SK-N-SH (cell line): ENCODE results near the gene SENP8. TPM values are rescaled to one million over a fixed set of nuclear protein-coding genes. Genes with fewer than 3 reads are reported as not detected.

Experiments
- CTCF ChIA-PET: fragments of 300-600, 350-600 bp; formaldehyde crosslinking; extraction: SDS; loops from one replicate; lab custom pipeline; 2021; lab: Yijun Ruan, JAX
- POLR2A ChIA-PET: fragments of 350-600 bp; sonication (Branson Sonifier 250); formaldehyde crosslinking; extraction: SDS; loops from one replicate; lab custom pipeline; 2020; ENCODE audit warnings: antibody characterized with exemption, inconsistent platforms; lab: Yijun Ruan, JAX
- DNase-seq: peaks from one replicate; pipeline ENCODE4 v3.0.0; 2012
- H2AFZ ChIP-seq: fragments of 200-600 bp; sonication (generic); 2 replicates; pipeline ENCODE4 v1.8.1; 2016; ENCODE audit warnings: antibody characterized with exemption, mild to moderate bottlenecking, low read depth
- H3F3A ChIP-seq: fragments of 200-600 bp; sonication (generic); replicated peaks from 2 replicates; pipeline ENCODE3; 2016; ENCODE audit warnings: antibody characterized with exemption, mild to moderate bottlenecking; ENCODE audit not compliant: insufficient read depth
- H3K27ac ChIP-seq, 2 experiments: fragments of 200-500 bp in 1 of 2; fragments of 200-600 bp in 1 of 2; sonication (Bioruptor generic) in 1 of 2; sonication (generic), shearing (Covaris generic) in 1 of 2; 2 replicates each; pipeline versions ENCODE4 v1.5.1 to v1.6.1; 2014 to 2016; ENCODE audit warnings: low read depth in 2 of 2, inconsistent platforms in 1 of 2, low read length in 1 of 2, mild to moderate bottlenecking in 1 of 2, mixed read lengths in 1 of 2
- H3K27me3 ChIP-seq: fragments of 200-600 bp; sonication (generic), shearing (Covaris generic); 2 replicates; pipeline ENCODE4 v1.6.1; 2016; ENCODE audit warnings: mixed run types; ENCODE audit not compliant: insufficient read depth
- H3K36me3 ChIP-seq, 2 experiments: fragments of 200-500 bp in 1 of 2; fragments of 200-600 bp in 1 of 2; sonication (Bioruptor generic) in 1 of 2; sonication (generic) in 1 of 2; replicated peaks in 1 of 2; 2 replicates each; pipeline versions ENCODE3 to v1.5.1; 2014 to 2016; ENCODE audit warnings: low read length in 1 of 2, mild to moderate bottlenecking in 1 of 2; ENCODE audit not compliant: insufficient read depth in 2 of 2, control insufficient read depth in 1 of 2
- H3K4me1 ChIP-seq, 2 experiments: fragments of 200-500 bp in 1 of 2; fragments of 200-600 bp in 1 of 2; sonication (Bioruptor generic) in 1 of 2; sonication (generic), shearing (Covaris generic) in 1 of 2; 2 replicates each; pipeline versions ENCODE4 v1.5.1 to v1.6.1; 2014 to 2016; ENCODE audit warnings: low read depth in 1 of 2, low read length in 1 of 2, mixed run types in 1 of 2; ENCODE audit not compliant: insufficient read depth in 2 of 2, control insufficient read depth in 1 of 2
- H3K4me2 ChIP-seq: fragments of 200-600 bp; sonication (generic), shearing (Covaris generic); 2 replicates; pipeline ENCODE4 v1.6.1; 2017; ENCODE audit warnings: mixed run types
- H3K4me3 ChIP-seq, 2 experiments: fragments of 200-500 bp in 1 of 2; fragments of 200-600 bp in 1 of 2; sonication (Bioruptor generic) in 1 of 2; sonication (generic), shearing (Covaris generic) in 1 of 2; 2 replicates each; pipeline versions ENCODE4 v1.5.1 to v1.8.1; 2014 to 2016; ENCODE audit warnings: low read depth in 2 of 2, inconsistent platforms in 1 of 2, low read length in 1 of 2, mild to moderate bottlenecking in 1 of 2, mixed read lengths in 1 of 2, moderate library complexity in 1 of 2
- H3K79me2 ChIP-seq: fragments of 200-600 bp; sonication (generic); 2 replicates; pipeline ENCODE4 v1.8.1; 2017; ENCODE audit warnings: mild to moderate bottlenecking; ENCODE audit not compliant: insufficient read depth
- H3K9ac ChIP-seq: fragments of 200-600 bp; sonication (generic); 2 replicates; pipeline ENCODE4 v1.6.1; 2017; ENCODE audit warnings: mixed run types
- H3K9me2 ChIP-seq: fragments of 200-600 bp; sonication (generic); 2 replicates; pipeline ENCODE4 v1.6.1; 2017; ENCODE audit warnings: mixed run types
- H3K9me3 ChIP-seq: fragments of 200-600 bp; sonication (generic); 2 replicates; pipeline ENCODE4 v1.6.1; 2017; ENCODE audit warnings: mixed run types, mild to moderate bottlenecking, moderate library complexity
- H4K20me1 ChIP-seq: fragments of 200-600 bp; sonication (generic); 2 replicates; pipeline ENCODE4 v1.6.1; 2017; ENCODE audit warnings: mild to moderate bottlenecking, mixed run types; ENCODE audit not compliant: insufficient read depth
- CHD2 ChIP-seq: fragments of 150-350 bp; IDR thresholded peaks from 2 replicates; pipeline ENCODE4 v1.6.1; 2018; ENCODE audit warnings: low read length; ENCODE audit not compliant: partially characterized antibody
- CTCF ChIP-seq: fragments of 200-600 bp; sonication (generic); IDR thresholded peaks from 2 replicates; pipeline ENCODE4 v1.6.1; 2017; ENCODE audit warnings: antibody characterized with exemption, mild to moderate bottlenecking, moderate library complexity
- EP300 ChIP-seq, 2 experiments: IDR thresholded peaks; 2 replicates each; pipeline versions ENCODE4 v1.4.0 to v1.6.1; 2012; ENCODE audit warnings: borderline replicate concordance in 1 of 2, low read depth in 1 of 2, low read length in 1 of 2
- FOXJ3 ChIP-seq: sonication (generic); formaldehyde crosslinking; IDR thresholded peaks from 2 replicates; pipeline ENCODE4 v1.5.1; 2020; ENCODE audit warnings: mild to moderate bottlenecking, missing genetic modification reagents
- FOXM1 ChIP-seq: IDR thresholded peaks from 2 replicates; pipeline ENCODE4 v1.4.0; 2012; ENCODE audit warnings: low read depth, mild to moderate bottlenecking
- GABPA ChIP-seq: IDR thresholded peaks from 2 replicates; pipeline ENCODE4 v1.4.0; 2012; ENCODE audit warnings: low read depth, mild to moderate bottlenecking
- GATA2 ChIP-seq: sonication (generic); formaldehyde crosslinking; IDR thresholded peaks from 2 replicates; pipeline ENCODE4 v1.5.0; 2020; ENCODE audit warnings: mild to moderate bottlenecking, missing genetic modification reagents
- NFIC ChIP-seq: IDR thresholded peaks from 2 replicates; pipeline ENCODE4 v1.4.0; 2012; ENCODE audit warnings: borderline replicate concordance
- RAD21 ChIP-seq: IDR thresholded peaks from 2 replicates; pipeline ENCODE4 v1.6.1; 2012; ENCODE audit warnings: mild to moderate bottlenecking, low read length
- RFX5 ChIP-seq: IDR thresholded peaks from 2 replicates; pipeline ENCODE4 v1.6.1; 2012; ENCODE audit warnings: mild to moderate bottlenecking, improper control_type of control experiment, low read length
- SIN3A ChIP-seq: IDR thresholded peaks from 2 replicates; pipeline ENCODE4 v1.6.1; 2012; ENCODE audit warnings: low read depth, mild to moderate bottlenecking, low read length, moderate library complexity, borderline replicate concordance
- TCF12 ChIP-seq: IDR thresholded peaks from 2 replicates; pipeline ENCODE4 v1.4.0; 2012
- TEAD4 ChIP-seq: IDR thresholded peaks from 2 replicates; pipeline ENCODE4 v1.4.0; 2012; ENCODE audit warnings: mild to moderate bottlenecking, borderline replicate concordance; ENCODE audit not compliant: insufficient read depth
- YY1 ChIP-seq: IDR thresholded peaks from 2 replicates; pipeline ENCODE4 v1.4.0; 2012; ENCODE audit warnings: low read depth, mild to moderate bottlenecking
- ZBTB33 ChIP-seq: IDR thresholded peaks from 2 replicates; pipeline ENCODE4 v1.4.0; 2012; ENCODE audit warnings: low read depth, borderline replicate concordance
- WGBS: methylation state at CpG from one replicate; pipeline ENCODE4 v1.1.6; 2017; ENCODE audit warnings: low lambda C conversion rate; 5-methylcytosine and 5-hydroxymethylcytosine counted together
- polyA plus RNA-seq, 3 experiments: library from polyadenylated mRNA; depleted of rRNA; stranded (reverse); fragments of >200 nt; gene quantifications; 2 replicates each; pipeline ENCODE4 v1.2.3, GENCODE V29; 2012
- TF ChIP-seq, protein P1 (sequence below): IDR thresholded peaks from 2 replicates; pipeline ENCODE4 v1.6.1; 2012; ENCODE audit warnings: mild to moderate bottlenecking, low read depth, low read length, moderate library complexity

Gene SENP8
- polyA plus RNA-seq, 1 of the 3 experiments (the other 2 are of a cell fraction) = 1.4 TPM

- Histone ChIP-seq H3K36me3 (no peaks in the 10 kb centered on the region), H4K20me1 (no peaks in the 10 kb centered on the region), H3K4me3 (no peak overlapping the region), H3K9me2 (no peaks in the 10 kb centered on the region), H3K9ac (no peak overlapping the region), H3K79me2 (no peaks in the 10 kb centered on the region), H3K4me2 (no peak overlapping the region), H3F3A (no peaks in the 10 kb centered on the region), H3K27me3 (no peaks in the 10 kb centered on the region), H3K27ac (no peak overlapping the region), H2AFZ (no peak overlapping the region), H3K4me1 (peaks cover 0 to 5% of the 10 kb centered on the region in 2 experiments; a peak in 1 of 4 replicates), H3K9me3 (no peaks in the 10 kb centered on the region)
- TF ChIP-seq TEAD4 = no peak
- no peak for TF ChIP-seq FOXM1
- no peak for TF ChIP-seq CHD2
- TF ChIP-seq RAD21 = no peak
- no peak for TF ChIP-seq TCF12
- no peak for TF ChIP-seq GABPA
- ChIA-PET CTCF (interaction anchor here (0.6 to 1.6 kb wide), 3 partner anchors 19 to 421 kb away, joined by 3 to 8 read pairs (median 4); no protein-coding TSS in a partner anchor), POLR2A (no interaction called here)
- WGBS = 72% methylated on average over 15 of the region's 15 CpGs
- DNase-seq = no peak
Observed at GRCh38 chr15:72175186-72176044, 57.2 kb downstream of the SENP8 start.

DNA sequence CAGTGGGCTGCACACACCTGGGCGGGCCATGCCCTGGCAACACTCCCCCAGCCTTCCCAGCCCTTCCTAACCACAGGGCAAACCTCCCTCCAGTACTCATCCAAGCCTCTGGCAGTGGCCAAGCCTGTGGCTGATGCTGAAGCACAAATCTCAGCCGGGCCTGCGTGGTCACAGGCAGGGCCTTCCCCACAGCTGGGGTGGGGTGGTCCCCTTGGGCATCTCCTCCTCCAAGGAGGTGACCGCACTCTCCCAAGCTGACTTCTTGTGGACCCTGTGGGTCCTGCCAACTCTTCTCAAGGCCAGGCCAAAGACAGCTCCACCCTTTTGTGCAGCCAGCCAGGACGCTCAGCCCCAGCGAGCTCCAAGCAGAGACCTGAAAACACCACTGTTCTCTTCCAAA, 58.0 kb downstream of the SENP8 start:
- TF ChIP-seq CTCF (no peak), EP300 (IDR thresholded peaks at IDR 0.05; ENCODE audit: borderline replicate concordance in 1 of 2, low read depth in 1 of 2, low read length in 1 of 2) (no peak), ZBTB33 (no peak), SIN3A (no peak), GATA2 (CRISPR knock-in tag) (no peak), NFIC (no peak), FOXJ3 (CRISPR knock-in tag) (no peak), YY1 (no peak), RFX5 (no peak)
- TF ChIP-seq, protein P1, sequence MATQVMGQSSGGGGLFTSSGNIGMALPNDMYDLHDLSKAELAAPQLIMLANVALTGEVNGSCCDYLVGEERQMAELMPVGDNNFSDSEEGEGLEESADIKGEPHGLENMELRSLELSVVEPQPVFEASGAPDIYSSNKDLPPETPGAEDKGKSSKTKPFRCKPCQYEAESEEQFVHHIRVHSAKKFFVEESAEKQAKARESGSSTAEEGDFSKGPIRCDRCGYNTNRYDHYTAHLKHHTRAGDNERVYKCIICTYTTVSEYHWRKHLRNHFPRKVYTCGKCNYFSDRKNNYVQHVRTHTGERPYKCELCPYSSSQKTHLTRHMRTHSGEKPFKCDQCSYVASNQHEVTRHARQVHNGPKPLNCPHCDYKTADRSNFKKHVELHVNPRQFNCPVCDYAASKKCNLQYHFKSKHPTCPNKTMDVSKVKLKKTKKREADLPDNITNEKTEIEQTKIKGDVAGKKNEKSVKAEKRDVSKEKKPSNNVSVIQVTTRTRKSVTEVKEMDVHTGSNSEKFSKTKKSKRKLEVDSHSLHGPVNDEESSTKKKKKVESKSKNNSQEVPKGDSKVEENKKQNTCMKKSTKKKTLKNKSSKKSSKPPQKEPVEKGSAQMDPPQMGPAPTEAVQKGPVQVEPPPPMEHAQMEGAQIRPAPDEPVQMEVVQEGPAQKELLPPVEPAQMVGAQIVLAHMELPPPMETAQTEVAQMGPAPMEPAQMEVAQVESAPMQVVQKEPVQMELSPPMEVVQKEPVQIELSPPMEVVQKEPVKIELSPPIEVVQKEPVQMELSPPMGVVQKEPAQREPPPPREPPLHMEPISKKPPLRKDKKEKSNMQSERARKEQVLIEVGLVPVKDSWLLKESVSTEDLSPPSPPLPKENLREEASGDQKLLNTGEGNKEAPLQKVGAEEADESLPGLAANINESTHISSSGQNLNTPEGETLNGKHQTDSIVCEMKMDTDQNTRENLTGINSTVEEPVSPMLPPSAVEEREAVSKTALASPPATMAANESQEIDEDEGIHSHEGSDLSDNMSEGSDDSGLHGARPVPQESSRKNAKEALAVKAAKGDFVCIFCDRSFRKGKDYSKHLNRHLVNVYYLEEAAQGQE = no peak
- TF ChIP-seq, all 33 proteins: peak for 0

More for the DNA sequence above, 58.0 kb downstream of the SENP8 start:
- Histone ChIP-seq H3K4me1 (peaks cover 0 to 5% of the 10 kb centered on the region in 2 experiments; a peak in 1 of 4 replicates), H4K20me1 (no peaks in the 10 kb centered on the region), H3K36me3 (no peaks in the 10 kb centered on the region), H3K27me3 (no peaks in the 10 kb centered on the region), H3K27ac (no peak overlapping the region), H3K4me2 (no peak overlapping the region), H2AFZ (no peak overlapping the region), H3K79me2 (no peaks in the 10 kb centered on the region), H3K9ac (no peak overlapping the region), H3K4me3 (no peak overlapping the region), H3K9me3 (no peaks in the 10 kb centered on the region), H3K9me2 (no peaks in the 10 kb centered on the region), H3F3A (no peaks in the 10 kb centered on the region)
- 90% methylated on average over 4 of the region's 6 CpGs for WGBS
- ChIA-PET CTCF (interaction anchor here (0.6 to 1.6 kb wide), 3 partner anchors 20 to 421 kb away, joined by 3 to 8 read pairs (median 4); no protein-coding TSS in a partner anchor), POLR2A (no interaction called here)
- no peak for DNase-seq
